Sciatic nerve (tissue), 2 donors: ENCODE results near the gene C13orf46. TPM values are rescaled to one million over a fixed set of nuclear protein-coding genes. Genes with fewer than 3 reads are reported as not detected.

Experiments
- ATAC-seq: fragments of 200-7000 bp; cut with Tn5 transposase; one replicate; pipeline ENCODE4 v1.9.1; 2020; ENCODE audit warnings: mild to moderate bottlenecking, moderate library complexity
- DNase-seq: peaks from one replicate; pipeline ENCODE4 v3.0.0-alpha.2; 2020; ENCODE audit warnings: low spot score
- intact Hi-C: fragments of 100-400 bp; cut with DNase I; formaldehyde crosslinking; loops from one replicate; pipeline ENCODE4 v1.14.2; 2022
- total RNA-seq: library from RNA; stranded (reverse); fragmentation: NEBNext Ultra II Directional; extraction: Animal tissue kit (Norgen Biotek cat#: 25700); gene quantifications from one replicate; pipeline ENCODE4 v1.2.1, GENCODE V29; 2021
- donor health status: DM: no; HTN: no; CAD: no.
- donor health status: DM: no; HTN: no; CAD: no.

The C13orf46 gene
- total RNA-seq, 1 donor from 2014 or later, result 3.6 TPM

GRCh38 chr13:113934576-113934975 is 39.3 kb downstream of the C13orf46 start:
- intact Hi-C loops, result no loop called here
- DNase-seq (peak; percentile 60), ATAC-seq (no peak)

GRCh38 chr13:113933901-113934300 is 40.0 kb downstream of the C13orf46 start:
- DNase-seq (peak; percentile 42), ATAC-seq (no peak)
- intact Hi-C loops, result no loop called here

- intact Hi-C loops, result no loop called here
- DNase-seq (peak; percentile 37), ATAC-seq (no peak)
These were observed 41.9 kb downstream of the C13orf46 start for GRCh38 chr13:113931841-113932459.

GRCh38 chr13:113930671-113931637 is 42.9 kb downstream of the C13orf46 start:
- intact Hi-C loops, result no loop called here
- ATAC-seq, result no peak
- peak; percentile 56 for DNase-seq

GRCh38 chr13:113929628-113930615 is 44.0 kb downstream of the C13orf46 start:
- no peak for ATAC-seq

GRCh38 chr13:113928685-113929627 is 44.9 kb downstream of the C13orf46 start:
- intact Hi-C loops, result no loop called here
- DNase-seq, result peak; percentile 91

More at GRCh38 chr13:113929628-113930615, 44.0 kb downstream of the C13orf46 start:
- DNase-seq, result peak; percentile 60
- intact Hi-C loops, result no loop called here

GRCh38 chr13:113927661-113928581 is 46.0 kb downstream of the C13orf46 start:
- DNase-seq (peak; percentile 87), ATAC-seq (peak; percentile 83)
- intact Hi-C loops, result no loop called here

More at GRCh38 chr13:113928685-113929627, 44.9 kb downstream of the C13orf46 start:
- ATAC-seq, result peak; percentile 77

GRCh38 chr13:113926951-113927660 is 46.8 kb downstream of the C13orf46 start:
- ATAC-seq (peak; percentile 1), DNase-seq (peak; percentile 64)
- intact Hi-C loops, result no loop called here

GRCh38 chr13:113926301-113926761 is 47.5 kb downstream of the C13orf46 start:
- intact Hi-C loops, result no loop called here
- DNase-seq (peak; percentile 65), ATAC-seq (peak; percentile 67)

- DNase-seq, result peak; percentile 37
- no peak for ATAC-seq
- intact Hi-C loops, result no loop called here
These were observed 49.5 kb downstream of the C13orf46 start for GRCh38 chr13:113924184-113924901.

GRCh38 chr13:113923376-113924063 is 50.4 kb downstream of the C13orf46 start:
- DNase-seq (peak; percentile 17), ATAC-seq (no peak)
- intact Hi-C loops, result no loop called here

- intact Hi-C loops, result no loop called here
- DNase-seq, result peak; percentile 28
- ATAC-seq, result no peak
These were observed 51.3 kb downstream of the C13orf46 start for GRCh38 chr13:113922412-113923118.

GRCh38 chr13:113921763-113922162 is 52.1 kb downstream of the C13orf46 start:
- no peak for ATAC-seq
- DNase-seq, result no peak
- intact Hi-C loops, result no loop called here

- DNase-seq, result peak; percentile 48
- no peak for ATAC-seq
- intact Hi-C loops, result no loop called here
These were observed 53.1 kb downstream of the C13orf46 start for GRCh38 chr13:113920606-113921286.
